Transverse colon (tissue), 4 donors: ENCODE data around the gene HOTAIR. TPM values are rescaled to one million over a fixed set of nuclear protein-coding genes. Genes with fewer than 3 reads are reported as not detected.

Experiments
- DNase-seq: peaks from one replicate; pipeline ENCODE4 v3.0.0-alpha.2; 2019
- H3K27ac ChIP-seq, 4 donors: fragments of 200-600 bp; sonication (generic); 2 replicates each; pipeline ENCODE4 v1.5.1; 2016 to 2018; ENCODE audit warnings: inconsistent platforms in 4 of 4
- H3K27me3 ChIP-seq: fragments of 200-600 bp; sonication (generic); 2 replicates; pipeline ENCODE4 v1.5.1; 2017; ENCODE audit warnings: inconsistent platforms
- H3K36me3 ChIP-seq, 4 donors: fragments of 200-600 bp; sonication (generic); 2 replicates each; pipeline ENCODE4 v1.5.1; 2017 to 2019; ENCODE audit warnings: inconsistent platforms in 4 of 4
- H3K4me1 ChIP-seq, 4 donors: fragments of 200-600 bp; sonication (generic); 2 replicates each; pipeline ENCODE4 v1.5.1; 2017 to 2020; ENCODE audit warnings: inconsistent platforms in 4 of 4
- H3K4me3 ChIP-seq, 4 donors: fragments of 200-600 bp; sonication (generic); 1 replicate in 1 of 4; 2 replicates in 3 of 4; pipeline versions ENCODE4 v1.5.1 to v1.6.1; 2017 to 2019; ENCODE audit warnings: inconsistent platforms in 4 of 4
- H3K9me3 ChIP-seq, 2 donors: fragments of 200-600 bp; sonication (generic); 2 replicates each; pipeline ENCODE4 v1.5.1; 2017 to 2019; ENCODE audit warnings: inconsistent platforms in 2 of 2
- CTCF ChIP-seq, 5 experiments: fragments of 200-600 bp in 3 of 5; fragments of 450-650 bp in 2 of 5; sonication (generic) in 3 of 5; IDR thresholded peaks; 1 replicate in 2 of 5; 2 replicates in 3 of 5; pipeline ENCODE4 v1.5.1; 2016 to 2017; ENCODE audit warnings: antibody characterized with exemption in 5 of 5, inconsistent platforms in 3 of 5, mild to moderate bottlenecking in 2 of 5, moderate library complexity in 1 of 5
- EP300 ChIP-seq: sonication (generic); formaldehyde crosslinking; IDR thresholded peaks from one replicate; pipeline ENCODE4 v1.6.1; 2017; ENCODE audit warnings: antibody characterized with exemption, low read depth
- POLR2A ChIP-seq: fragments of 450-650 bp; IDR thresholded peaks from one replicate; pipeline ENCODE4 v1.6.1; 2016; ENCODE audit warnings: antibody characterized with exemption, mild to moderate bottlenecking, moderate library complexity
- POLR2AphosphoS5 ChIP-seq, 3 donors: sonication (generic); formaldehyde crosslinking; IDR thresholded peaks; one replicate each; pipeline ENCODE4 v1.6.1; 2016; ENCODE audit warnings: antibody characterized with exemption in 3 of 3
- WGBS, 2 donors: methylation state at CpG; one replicate each; pipeline ENCODE4 v1.1.5; 2018; ENCODE audit warnings: low coverage in 1 of 2; 5-methylcytosine and 5-hydroxymethylcytosine counted together
- in situ Hi-C, 4 donors: fragments of 200-750 bp; cut with MboI; loops; one replicate each; pipeline versions ENCODE4 v1.15.0 to v1.15.1; 2017; ENCODE audit warnings: low sequenced_read_pairs in 3 of 4, low pct_ligation_motif_present in 1 of 4, low pct_unique_long_range_greater_than_20kb in 1 of 4
- intact Hi-C: fragments of 100-400 bp; cut with DNase I; formaldehyde crosslinking; loops from one replicate; pipeline ENCODE4 v1.15.1; 2023; ENCODE audit warnings: low total_unique reads
- small RNA-seq, 4 donors: library from RNA; depleted of rRNA; stranded (forward); fragments of <200 nt; gene quantifications; one replicate each; pipeline ENCODE3, GENCODE V24; 2016
- total RNA-seq, 4 donors: library from RNA; depleted of rRNA; stranded (reverse); fragments of >200 nt; gene quantifications; one replicate each; pipeline ENCODE4 v1.1.0, GENCODE V29; 2016

The HOTAIR gene
- total RNA-seq, 4 donors from 2014 or later: not detected

- Histone ChIP-seq H3K4me3 (no peak overlapping the region), H3K36me3 (no peaks in the 10 kb centered on the region), H3K4me1 (peaks cover 0 to 3% (median 0%) of the 10 kb centered on the region in 4 donors), H3K27me3 (peaks cover 99% of the 10 kb centered on the region), H3K9me3 (no peaks in the 10 kb centered on the region), H3K27ac (no peak overlapping the region)
- TF ChIP-seq POLR2A (no peak), EP300 (no peak), POLR2AphosphoS5 (IDR thresholded peaks at IDR 0.05) (no peak), CTCF (IDR thresholded peaks at IDR 0.05) (no peak)
- DNase-seq: no peak
- in situ Hi-C loops (no loop called here), intact Hi-C loops (no loop called here)
- 9 to 49% methylated on average over 1 to 2 of the region's 2 CpGs for WGBS, 2 donors
Measured at GRCh38 chr12:53924521-53925405, 50.0 kb downstream of the HOTAIR start.

GRCh38 chr12:53916788-53917655 lies 57.7 kb downstream of the HOTAIR start:
- H3K27ac ChIP-seq: no peak overlapping the region
- WGBS, 2 donors: 68 to 76% methylated on average over 5 of the region's 5 CpGs
- peaks cover 99% of the 10 kb centered on the region for H3K27me3 ChIP-seq
- no peaks in the 10 kb centered on the region for H3K4me1 ChIP-seq
- in situ Hi-C loops (no loop called here), intact Hi-C loops (no loop called here)
- H3K4me3 ChIP-seq: no peak overlapping the region
- H3K36me3 ChIP-seq: no peaks in the 10 kb centered on the region
- DNase-seq: no peak
- H3K9me3 ChIP-seq: no peaks in the 10 kb centered on the region
- no peak for TF ChIP-seq EP300
- no peak for TF ChIP-seq POLR2AphosphoS5 (IDR thresholded peaks at IDR 0.05)

Small RNA genes within 50 kb of the gene (small RNA-seq; reads per million reads assigned to genes)
- gene AC012531.3: 0 reads per million in 4 donors
- 0 reads per million in 4 donors for gene AC012531.4
- 94.5 to 249 (median 122) reads per million in 4 donors for gene MIR196A2
- 0 reads per million in 4 donors for gene RF01905
- gene RF01906: 0 reads per million in 4 donors

Other genes with a start within 250 kb of the HOTAIR start
- 100 to 1,000 TPM; 118 to 186 (median 168) TPM for gene CALCOCO1, start 247.5 kb downstream of the HOTAIR start, total RNA-seq
- gene CISTR, start 223.0 kb downstream of the HOTAIR start, total RNA-seq: not detected
- gene HOXC13, start 36.1 kb downstream of the HOTAIR start, total RNA-seq: not detected
- gene HOXC12, start 20.1 kb downstream of the HOTAIR start, total RNA-seq: not detected
- gene HOXC11, start 1.8 kb downstream of the HOTAIR start, total RNA-seq: not detected
- gene HOXC10, start 10.2 kb upstream of the HOTAIR start, total RNA-seq: not detected
- gene HOXC9, start 25.2 kb upstream of the HOTAIR start, total RNA-seq: not detected
- not detected for gene HOXC8, start 34.0 kb upstream of the HOTAIR start, total RNA-seq
- under 1 TPM in 1 of 4 donors, not detected in 3; 0.48 TPM for gene HOXC6, start 53.5 kb upstream of the HOTAIR start, total RNA-seq
- gene HOXC5, start 58.1 kb upstream of the HOTAIR start, total RNA-seq: under 1 TPM in 2 of 4 donors, not detected in 2; 0.27 to 0.60 TPM
- under 1 TPM in 2 of 4 donors, not detected in 2; 0.64 to 0.68 TPM for gene HOXC4, start 78.9 kb upstream of the HOTAIR start, total RNA-seq
- gene SMUG1, start 214.0 kb upstream of the HOTAIR start, total RNA-seq: 10 to 100 TPM; 46.0 to 91.3 (median 50.1) TPM